Spleen (tissue), 11 donors: ENCODE measurements around the gene MYDGF. TPM values are rescaled to one million over a fixed set of nuclear protein-coding genes. Genes with fewer than 3 reads are reported as not detected.

ENCODE experiments used
- DNase-seq: peaks from one replicate; pipeline ENCODE4 v3.0.0-alpha.2; 2020
- H3K27ac ChIP-seq, 8 donors: fragments of 200-600 bp; sonication (generic) in 7 of 8; 1 replicate in 4 of 8; 2 replicates in 4 of 8; pipeline versions ENCODE4 v1.5.0 to v1.8.0; 2016 to 2021; ENCODE audit warnings: inconsistent platforms in 4 of 8, mild to moderate bottlenecking in 4 of 8, moderate library complexity in 1 of 8
- H3K27me3 ChIP-seq, 7 donors: fragments of 200-600 bp; sonication (generic) in 6 of 7; replicated peaks in 1 of 7; 1 replicate in 4 of 7; 2 replicates in 3 of 7; pipeline versions ENCODE4 v1.5.0 to v1.8.0; 2016 to 2021; ENCODE audit warnings: inconsistent platforms in 3 of 7, mild to moderate bottlenecking in 1 of 7
- H3K36me3 ChIP-seq, 6 donors: fragments of 200-600 bp; sonication (generic) in 5 of 6; 1 replicate in 4 of 6; 2 replicates in 2 of 6; pipeline versions ENCODE4 v1.5.0 to v1.8.0; 2016 to 2021; ENCODE audit warnings: inconsistent platforms in 2 of 6
- H3K4me1 ChIP-seq, 6 donors: fragments of 200-600 bp; sonication (generic) in 5 of 6; 1 replicate in 3 of 6; 2 replicates in 3 of 6; pipeline versions ENCODE4 v1.5.0 to v1.8.0; 2016 to 2021; ENCODE audit warnings: inconsistent platforms in 3 of 6
- H3K4me3 ChIP-seq, 8 donors: fragments of 200-600 bp; sonication (generic) in 7 of 8; 1 replicate in 4 of 8; 2 replicates in 4 of 8; pipeline versions ENCODE4 v1.5.0 to v1.8.0; 2016 to 2021; ENCODE audit warnings: inconsistent platforms in 4 of 8, mild to moderate bottlenecking in 4 of 8, moderate library complexity in 2 of 8
- H3K9me3 ChIP-seq, 8 donors: fragments of 200-600 bp; sonication (generic) in 7 of 8; 1 replicate in 4 of 8; 2 replicates in 4 of 8; pipeline versions ENCODE4 v1.5.0 to v1.8.0; 2016 to 2021; ENCODE audit warnings: inconsistent platforms in 4 of 8
- CTCF ChIP-seq, 11 experiments: fragments of 200-600 bp in 7 of 11; fragments of 450-650 bp in 4 of 11; sonication (generic) in 4 of 11; IDR thresholded peaks in 8 of 11; conservative IDR thresholded peaks in 3 of 11; 1 replicate in 7 of 11; 2 replicates in 4 of 11; pipeline versions ENCODE4 v1.4.0 to v1.8.0; 2016 to 2021; ENCODE audit warnings: antibody characterized with exemption in 11 of 11, inconsistent platforms in 4 of 11, mild to moderate bottlenecking in 1 of 11
- POLR2A ChIP-seq, 3 donors: fragments of 450-650 bp; IDR thresholded peaks; one replicate each; pipeline ENCODE4 v1.5.1; 2017; ENCODE audit warnings: antibody characterized with exemption in 3 of 3, mild to moderate bottlenecking in 1 of 3
- POLR2AphosphoS5 ChIP-seq, 3 donors: sonication (generic); formaldehyde crosslinking; IDR thresholded peaks; one replicate each; pipeline ENCODE4 v1.5.1; 2017; ENCODE audit warnings: antibody characterized with exemption in 3 of 3
- WGBS, 5 donors: extraction: QIAGEN DNeasy Blood & Tissue Kit in 3 of 5; methylation state at CpG; one replicate each; pipeline versions ENCODE4 v1.1.5 to v1.1.7; 2013 to 2018; 5-methylcytosine and 5-hydroxymethylcytosine counted together
- intact Hi-C: fragments of 100-400 bp; cut with DNase I; formaldehyde crosslinking; loops from one replicate; pipeline ENCODE4 v1.15.0; 2023; ENCODE audit warnings: low total_unique reads
- polyA plus RNA-seq, 3 donors: library from polyadenylated mRNA; stranded (reverse); fragments of 200-250 nt; gene quantifications; one replicate each; pipeline ENCODE4 v1.2.1, GENCODE V29; 2013
- total RNA-seq, 7 donors: library from RNA; depleted of rRNA in 3 of 7; stranded (reverse); fragments of >200 nt in 3 of 7; fragmentation: NEBNext Ultra II Directional in 4 of 7; extraction: Animal tissue kit (Norgen Biotek cat#: 25700) in 4 of 7; gene quantifications; one replicate each; pipeline versions ENCODE4 v1.1.0 to v1.2.1, GENCODE V29; 2016 to 2021
- donor health status: healthy with polysubstance abuse.
- donor health status: DM: no; HTN: no; CAD: no; lungs with moderate emphysema.
- donor health status: DM: no; HTN: no; CAD: no.
- donor health status: Bipolar disorder and iron deficiency.
- donor health status: healthy.
- donor health status: DM: no; HTN: no; CAD: no.
- donor health status: DM: yes; HTN: yes; CAD: no.

Gene MYDGF
- total and polyA plus RNA-seq, 10 donors: 39.0 to 100 (median 64.4) TPM

- TF ChIP-seq POLR2A (IDR thresholded peaks at IDR 0.05) (no peak), CTCF (IDR thresholded peaks at IDR 0.05 in 8 of 11, conservative IDR thresholded peaks at IDR 0.05 in 3 of 11) (no peak)
- 54 to 60% (median 57%) methylated on average over 12 of the region's 12 CpGs for WGBS, 5 donors
- no peaks in the 10 kb centered on the region for H3K36me3 ChIP-seq
- no peak overlapping the region for H3K27ac ChIP-seq
- H3K4me3 ChIP-seq: no peak overlapping the region
- no peak for DNase-seq
- H3K9me3 ChIP-seq: no peaks in the 10 kb centered on the region
- peaks cover 0 to 50% (median 18%) of the 10 kb centered on the region in 7 donors for H3K27me3 ChIP-seq
- intact Hi-C loops: no loop called here
- H3K4me1 ChIP-seq: no peaks in the 10 kb centered on the region
Observed at GRCh38 chr19:4622695-4623421, 47.3 kb downstream of the MYDGF start.

- no peak overlapping the region for H3K27ac ChIP-seq
- H3K36me3 ChIP-seq: no peaks in the 10 kb centered on the region
- TF ChIP-seq POLR2A (IDR thresholded peaks at IDR 0.05) (no peak), CTCF (IDR thresholded peaks at IDR 0.05 in 8 of 11, conservative IDR thresholded peaks at IDR 0.05 in 3 of 11) (no peak), POLR2AphosphoS5 (IDR thresholded peaks at IDR 0.05) (no peak)
- intact Hi-C loops: no loop called here
- no peak overlapping the region for H3K4me3 ChIP-seq
- no peak for DNase-seq
- peaks cover 0 to 48% (median 18%) of the 10 kb centered on the region in 7 donors for H3K27me3 ChIP-seq
- H3K9me3 ChIP-seq: no peaks in the 10 kb centered on the region
- H3K4me1 ChIP-seq: no peaks in the 10 kb centered on the region
- 70 to 81% (median 76%) methylated on average over 2 of the region's 2 CpGs for WGBS, 5 donors
Observed at GRCh38 chr19:4620675-4621074, 49.5 kb downstream of the MYDGF start.

- intact Hi-C loops: no loop called here
- Histone ChIP-seq H3K4me3 (no peak overlapping the region), H3K27me3 (peaks cover 0 to 48% (median 18%) of the 10 kb centered on the region in 7 donors), H3K4me1 (no peaks in the 10 kb centered on the region), H3K9me3 (no peaks in the 10 kb centered on the region), H3K36me3 (no peaks in the 10 kb centered on the region), H3K27ac (no peak overlapping the region)
- WGBS, 5 donors: 72 to 89% (median 75%) methylated on average over 16 to 17 of the region's 17 CpGs
- no peak for DNase-seq
- TF ChIP-seq POLR2A (IDR thresholded peaks at IDR 0.05): no peak
- TF ChIP-seq POLR2AphosphoS5 (IDR thresholded peaks at IDR 0.05): no peak
- TF ChIP-seq CTCF (IDR thresholded peaks at IDR 0.05 in 8 of 11, conservative IDR thresholded peaks at IDR 0.05 in 3 of 11): no peak
Observed at GRCh38 chr19:4619668-4620294, 50.4 kb downstream of the MYDGF start.

- H3K4me3 ChIP-seq: no peak overlapping the region
- intact Hi-C loops: no loop called here
- no peaks in the 10 kb centered on the region for H3K36me3 ChIP-seq
- H3K27me3 ChIP-seq: peaks cover 0 to 35% (median 18%) of the 10 kb centered on the region in 7 donors
- no peaks in the 10 kb centered on the region for H3K9me3 ChIP-seq
- no peak overlapping the region for H3K27ac ChIP-seq
- 49 to 61% (median 56%) methylated on average over 6 of the region's 6 CpGs for WGBS, 5 donors
- no peaks in the 10 kb centered on the region for H3K4me1 ChIP-seq
- no peak for TF ChIP-seq CTCF (IDR thresholded peaks at IDR 0.05 in 8 of 11, conservative IDR thresholded peaks at IDR 0.05 in 3 of 11)
- TF ChIP-seq POLR2AphosphoS5 (IDR thresholded peaks at IDR 0.05): no peak
- TF ChIP-seq POLR2A (IDR thresholded peaks at IDR 0.05): no peak
- DNase-seq: no peak
Observed at GRCh38 chr19:4618019-4618418, 52.1 kb downstream of the MYDGF start.
